Lower lobe of right lung (tissue), 2 donors: ENCODE measurements around the gene PPL. TPM values are rescaled to one million over a fixed set of nuclear protein-coding genes. Genes with fewer than 3 reads are reported as not detected.
"Not testable (repeated sequence)": the region's sequence is repeated elsewhere in the genome, so short reads cannot be mapped to it uniquely, and the experiment has no call there.

Experiments used
- ATAC-seq, 2 donors: fragments of 200-7000 bp; cut with Tn5 transposase; one replicate each; pipeline ENCODE4 v1.9.1; 2020 to 2022; ENCODE audit warnings: mild to moderate bottlenecking in 2 of 2, moderate library complexity in 2 of 2
- DNase-seq: peaks from one replicate; pipeline ENCODE4 v3.0.0-alpha.2; 2020
- H3K27ac ChIP-seq: fragments of 200-600 bp; one replicate; pipeline ENCODE4 v1.8.0; 2022
- H3K27me3 ChIP-seq: fragments of 200-600 bp; one replicate; pipeline ENCODE4 v1.8.0; 2022; ENCODE audit warnings: low read depth
- H3K36me3 ChIP-seq: fragments of 200-600 bp; one replicate; pipeline ENCODE4 v1.8.0; 2022; ENCODE audit warnings: mild to moderate bottlenecking
- H3K4me1 ChIP-seq: fragments of 200-600 bp; one replicate; pipeline ENCODE4 v1.8.0; 2022
- H3K4me3 ChIP-seq: fragments of 200-600 bp; one replicate; pipeline ENCODE4 v1.8.0; 2022; ENCODE audit warnings: mild to moderate bottlenecking
- H3K9me3 ChIP-seq: fragments of 200-600 bp; one replicate; pipeline ENCODE4 v1.8.0; 2022
- CTCF ChIP-seq: fragments of 200-600 bp; IDR thresholded peaks from one replicate; pipeline ENCODE4 v1.8.0; 2022; ENCODE audit warnings: antibody characterized with exemption, mild to moderate bottlenecking
- intact Hi-C: fragments of 100-400 bp; cut with DNase I; formaldehyde crosslinking; loops from one replicate; pipeline ENCODE4 v1.11.0; 2022
- total RNA-seq: library from RNA; stranded (reverse); fragmentation: NEBNext Ultra II Directional; extraction: Animal tissue kit (Norgen Biotek cat#: 25700); gene quantifications from one replicate; pipeline ENCODE4 v1.2.1, GENCODE V29; 2021
- donor health status: DM: no; HTN: yes; CAD: no; lungs with severe emphysema.

PPL gene
- total RNA-seq, 1 donor from 2014 or later: 60.5 TPM

- Histone ChIP-seq H3K4me1 (peaks cover 14% of the 10 kb centered on the region), H3K9me3 (peaks cover 10% of the 10 kb centered on the region), H3K27ac (no peak overlapping the region), H3K4me3 (no peak overlapping the region), H3K27me3 (peaks cover 8% of the 10 kb centered on the region), H3K36me3 (no peaks in the 10 kb centered on the region)
- no peak for DNase-seq
- ATAC-seq: no peak
- intact Hi-C loops: no loop called here
- no peak for TF ChIP-seq CTCF
Observed at GRCh38 chr16:4931381-4931780, 5.6 kb downstream of the PPL start.

GRCh38 chr16:4929619-4930018 is 7.3 kb downstream of the PPL start:
- H3K36me3 ChIP-seq, H3K4me3 ChIP-seq, ATAC-seq, H3K27me3 ChIP-seq, DNase-seq, H3K27ac ChIP-seq, intact Hi-C loops: not testable (repeated sequence)
- Histone ChIP-seq H3K4me1 (peaks cover 18% of the 10 kb centered on the region), H3K9me3 (peaks cover 10% of the 10 kb centered on the region)

DNA sequence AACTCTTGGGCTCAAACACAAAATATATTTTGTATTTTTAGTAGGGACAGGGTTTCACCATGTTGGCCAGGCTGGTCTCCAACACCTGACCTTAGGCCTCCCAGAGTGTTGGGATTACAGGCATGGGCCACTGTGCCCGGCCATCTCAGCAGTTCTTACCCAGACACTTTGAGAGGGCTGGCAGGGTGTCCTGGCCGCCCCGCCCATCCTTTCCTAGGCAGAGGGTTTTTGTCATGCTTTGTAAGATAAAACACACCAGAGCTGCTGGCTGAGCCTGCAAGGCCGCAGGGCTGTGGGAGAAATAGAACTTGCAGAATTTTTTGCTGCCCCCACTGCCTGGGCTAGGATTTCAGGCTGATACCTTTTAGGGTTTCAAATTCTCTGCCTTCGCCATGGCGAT is 8.7 kb downstream of the PPL start:
- H3K27ac ChIP-seq: no peak overlapping the region
- no peak overlapping the region for H3K4me3 ChIP-seq
- no peak for ATAC-seq
- peaks cover 16% of the 10 kb centered on the region for H3K4me1 ChIP-seq
- H3K27me3 ChIP-seq: no peaks in the 10 kb centered on the region
- peaks cover 10% of the 10 kb centered on the region for H3K9me3 ChIP-seq
- H3K36me3 ChIP-seq: no peaks in the 10 kb centered on the region
- TF ChIP-seq CTCF: no peak
- intact Hi-C loops: no loop called here
- DNase-seq: no peak

DNA sequence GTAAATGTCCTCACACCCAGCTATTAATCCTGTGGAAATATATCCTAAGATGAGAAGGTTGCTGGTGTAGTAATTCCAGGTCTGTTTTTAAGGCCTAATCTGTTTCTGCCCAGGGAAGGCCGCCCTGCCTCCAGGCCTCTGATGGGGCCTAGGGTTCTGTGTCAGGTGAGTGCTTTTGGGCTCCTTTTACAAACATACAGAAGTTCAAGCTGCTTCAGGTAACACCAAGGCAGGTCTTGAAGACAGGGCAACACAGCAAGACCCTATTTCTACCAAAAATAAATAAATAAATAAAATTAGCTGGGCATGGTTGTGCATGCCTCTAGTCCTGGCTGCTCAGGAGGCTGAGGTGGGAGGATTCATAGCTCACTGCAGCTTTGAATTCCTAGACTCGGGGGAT is 9.3 kb downstream of the PPL start:
- no peaks in the 10 kb centered on the region for H3K36me3 ChIP-seq
- H3K9me3 ChIP-seq: peaks cover 10% of the 10 kb centered on the region
- ATAC-seq (no peak), DNase-seq (no peak)
- peaks cover 20% of the 10 kb centered on the region for H3K4me1 ChIP-seq
- no peak for TF ChIP-seq CTCF
- H3K27ac ChIP-seq: no peak overlapping the region
- no peaks in the 10 kb centered on the region for H3K27me3 ChIP-seq
- H3K4me3 ChIP-seq: no peak overlapping the region
- intact Hi-C loops: no loop called here

- Histone ChIP-seq H3K9me3 (peaks cover 10% of the 10 kb centered on the region), H3K36me3 (no peaks in the 10 kb centered on the region), H3K27ac (no peak overlapping the region), H3K4me3 (no peak overlapping the region), H3K4me1 (peaks cover 20% of the 10 kb centered on the region), H3K27me3 (no peaks in the 10 kb centered on the region)
- DNase-seq (no peak), ATAC-seq (no peak)
- intact Hi-C loops: no loop called here
- no peak for TF ChIP-seq CTCF
Observed at GRCh38 chr16:4926928-4927327, 10.0 kb downstream of the PPL start.

DNA sequence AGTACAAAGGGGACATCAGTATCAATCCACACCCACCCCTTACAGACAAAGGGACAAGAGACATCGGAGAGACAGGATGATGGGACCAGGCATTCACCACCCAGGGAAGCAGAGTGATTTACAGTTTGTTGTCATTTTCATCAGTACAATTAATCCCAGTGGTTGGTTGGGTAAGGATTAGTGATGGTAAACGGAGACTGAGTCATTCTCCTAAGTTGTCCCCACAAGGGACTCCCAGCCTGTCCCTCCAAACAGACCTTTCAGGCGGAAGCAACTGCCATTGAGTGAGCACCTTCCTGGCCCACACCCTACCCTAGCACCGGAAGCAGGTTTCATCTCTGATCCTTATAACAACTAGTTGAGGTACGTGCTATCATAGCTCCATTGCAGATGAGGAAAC is 11.2 kb downstream of the PPL start:
- H3K27me3 ChIP-seq: no peaks in the 10 kb centered on the region
- no peak overlapping the region for H3K4me3 ChIP-seq
- H3K9me3 ChIP-seq: peaks cover 10% of the 10 kb centered on the region
- H3K36me3 ChIP-seq: no peaks in the 10 kb centered on the region
- DNase-seq (no peak), ATAC-seq (no peak)
- peaks cover 20% of the 10 kb centered on the region for H3K4me1 ChIP-seq
- TF ChIP-seq CTCF: no peak
- peak overlapping the region; percentile 69 for H3K27ac ChIP-seq
- intact Hi-C loops: no loop called here
